IPS-11a (cell line): Measurements from ENCODE around the gene NFIX.

ENCODE experiments used
- H3K4me3 ChIP-seq: one replicate; pipeline ENCODE4 v1.5.1; 2013; ENCODE audit warnings: low read depth, low read length, control low read depth

Gene NFIX

DNA sequence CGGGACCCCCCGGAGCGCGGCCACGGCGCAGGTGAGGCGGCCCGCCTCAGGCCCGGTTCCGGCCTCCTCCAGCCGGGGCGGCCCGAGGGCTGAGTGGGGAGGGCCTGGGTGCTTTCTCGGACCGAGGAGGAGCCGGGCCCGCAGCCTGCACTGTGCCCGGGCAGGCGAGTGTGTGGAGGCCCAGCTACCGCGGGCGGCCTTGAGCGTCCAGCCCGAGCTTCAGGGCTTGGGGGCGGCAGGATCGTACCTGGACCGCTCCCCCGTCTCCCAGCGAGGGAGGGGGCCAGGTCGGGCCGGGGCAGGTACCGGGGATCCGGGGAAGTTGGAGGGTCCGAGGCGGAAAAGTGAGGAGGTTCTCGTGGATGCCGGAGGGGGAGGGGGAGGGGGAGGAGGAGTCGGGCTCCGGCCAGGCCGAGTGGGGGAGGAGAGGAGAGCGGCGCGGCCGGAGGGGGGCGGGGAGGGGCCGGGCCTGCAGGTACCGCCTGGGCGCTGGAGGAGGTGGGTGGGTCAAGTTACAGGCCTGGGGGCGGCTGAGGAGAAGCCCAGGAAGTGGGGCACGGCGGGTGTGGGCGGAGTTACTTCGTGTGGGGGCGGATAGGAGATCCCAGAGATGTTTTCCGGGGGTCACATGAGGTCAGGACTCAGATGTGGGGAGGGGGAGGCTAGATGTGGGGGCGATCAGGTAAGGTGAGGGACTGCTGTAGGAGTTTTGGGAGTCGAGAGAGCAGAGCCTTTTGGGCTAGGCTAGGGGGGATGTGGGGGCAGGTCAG is 123.3 kb downstream of the NFIX start:
- H3K4me3 ChIP-seq: peak overlapping the region; percentile 83

- peak overlapping the region; percentile 83 for H3K4me3 ChIP-seq
Observed at GRCh38 chr19:13119627-13120026, 124.4 kb downstream of the NFIX start.

- H3K4me3 ChIP-seq: no peak overlapping the region
Observed at GRCh38 chr19:13120031-13120430, 124.8 kb downstream of the NFIX start.

- no peak overlapping the region for H3K4me3 ChIP-seq
Observed at GRCh38 chr19:13120817-13121216, 125.5 kb downstream of the NFIX start.

DNA sequence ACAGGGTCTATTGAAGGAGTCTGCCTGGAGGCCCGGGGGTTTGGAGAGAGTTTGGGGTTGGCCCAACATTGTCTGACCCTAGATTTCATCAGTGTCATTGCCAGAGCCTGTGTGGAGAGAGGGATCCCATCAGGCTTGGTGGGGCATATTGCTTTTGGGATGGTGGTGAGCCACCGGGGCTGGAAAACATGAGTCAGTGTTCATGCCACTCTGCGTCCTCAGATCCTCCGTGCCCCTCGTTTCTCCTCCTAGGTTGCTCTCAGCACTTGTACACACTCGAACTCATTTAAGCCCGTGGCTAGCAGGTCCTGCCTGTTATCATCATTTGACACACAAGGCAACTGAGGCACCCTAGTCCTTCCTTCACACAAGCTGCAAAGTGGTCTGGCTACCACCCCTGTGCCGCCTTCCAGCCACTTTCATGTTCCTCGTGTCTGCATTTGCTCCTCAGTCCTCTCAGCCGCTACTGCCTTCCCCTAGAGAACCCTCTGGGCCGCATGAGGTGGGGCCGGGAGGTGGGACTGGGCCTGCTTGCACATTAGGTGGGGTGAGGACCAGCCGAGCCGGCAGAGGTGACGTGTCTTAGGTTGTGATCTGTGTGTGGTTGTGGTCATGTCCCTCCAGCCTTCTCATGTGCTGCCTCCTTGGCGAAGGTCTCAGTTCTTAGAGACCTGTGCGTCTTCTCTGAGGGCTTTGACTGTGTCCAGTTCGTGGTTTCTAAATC is 126.4 kb downstream of the NFIX start:
- H3K4me3 ChIP-seq: no peak overlapping the region

- no peak overlapping the region for H3K4me3 ChIP-seq
Observed at GRCh38 chr19:13122275-13122878, 127.1 kb downstream of the NFIX start.

- no peak overlapping the region for H3K4me3 ChIP-seq
Observed at GRCh38 chr19:13122980-13123957, 128.0 kb downstream of the NFIX start.

DNA sequence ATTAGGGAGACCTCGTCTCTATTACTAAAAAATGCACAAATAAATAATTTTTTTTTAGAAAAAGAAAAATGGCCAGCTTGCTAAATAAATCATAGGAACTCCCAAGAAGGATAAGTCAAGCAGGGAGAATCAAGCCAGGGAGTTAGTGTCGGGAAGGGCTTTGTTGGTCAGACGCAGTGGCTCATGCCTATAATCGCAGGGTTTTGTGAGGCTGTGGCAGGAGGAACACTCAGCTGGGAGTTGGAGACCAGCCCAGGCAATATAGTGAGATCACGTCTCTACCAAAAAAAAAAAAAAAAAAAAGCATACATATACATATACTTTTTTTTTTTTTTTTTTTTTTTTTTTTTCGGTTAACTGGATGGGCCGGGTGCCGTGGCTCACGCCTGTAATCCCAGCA is 131.8 kb downstream of the NFIX start:
- no peak overlapping the region for H3K4me3 ChIP-seq

GRCh38 chr19:13127811-13128575 is 132.7 kb downstream of the NFIX start:
- no peak overlapping the region for H3K4me3 ChIP-seq

DNA sequence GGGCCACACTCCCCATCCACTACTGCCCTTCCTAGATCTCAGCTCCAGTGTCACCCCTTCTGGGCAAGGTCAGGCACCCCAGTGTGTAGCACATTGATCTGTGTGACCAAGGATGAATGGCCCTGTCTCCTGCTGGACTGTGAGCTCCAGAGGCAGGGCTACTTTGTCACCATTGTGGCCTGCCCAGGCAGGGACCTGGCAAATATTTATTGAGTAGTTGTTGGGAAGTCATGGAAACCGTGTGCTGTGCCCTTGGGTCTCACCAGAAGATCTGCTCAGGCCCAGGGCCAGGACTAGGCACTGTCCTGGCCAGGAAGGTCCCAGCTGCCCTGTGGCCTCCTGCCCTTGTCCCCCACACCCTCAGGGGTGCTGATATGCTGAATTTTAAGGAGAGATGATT is 133.3 kb downstream of the NFIX start:
- no peak overlapping the region for H3K4me3 ChIP-seq

DNA sequence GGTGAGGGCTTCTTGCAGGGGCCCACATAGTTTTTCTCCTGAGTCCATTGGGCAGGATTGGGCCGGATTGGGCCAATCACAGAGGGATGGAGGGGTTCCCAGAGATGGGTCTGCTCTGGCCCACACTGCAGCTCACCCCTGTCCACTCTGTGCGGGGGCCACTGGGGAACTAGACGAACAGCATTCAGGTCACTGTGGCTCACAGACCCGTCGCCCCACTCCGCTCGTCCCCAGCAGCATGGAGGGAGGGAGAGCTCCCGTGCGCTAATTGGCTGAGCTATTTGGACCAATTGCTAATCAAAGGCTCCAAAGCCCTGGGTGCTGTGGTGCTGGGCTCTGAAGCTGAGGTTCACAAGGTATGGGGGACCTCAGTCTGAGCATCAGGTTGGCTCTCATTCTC is 134.1 kb downstream of the NFIX start:
- H3K4me3 ChIP-seq: no peak overlapping the region

- no peak overlapping the region for H3K4me3 ChIP-seq
Observed at GRCh38 chr19:13130886-13131490, 135.7 kb downstream of the NFIX start.

DNA sequence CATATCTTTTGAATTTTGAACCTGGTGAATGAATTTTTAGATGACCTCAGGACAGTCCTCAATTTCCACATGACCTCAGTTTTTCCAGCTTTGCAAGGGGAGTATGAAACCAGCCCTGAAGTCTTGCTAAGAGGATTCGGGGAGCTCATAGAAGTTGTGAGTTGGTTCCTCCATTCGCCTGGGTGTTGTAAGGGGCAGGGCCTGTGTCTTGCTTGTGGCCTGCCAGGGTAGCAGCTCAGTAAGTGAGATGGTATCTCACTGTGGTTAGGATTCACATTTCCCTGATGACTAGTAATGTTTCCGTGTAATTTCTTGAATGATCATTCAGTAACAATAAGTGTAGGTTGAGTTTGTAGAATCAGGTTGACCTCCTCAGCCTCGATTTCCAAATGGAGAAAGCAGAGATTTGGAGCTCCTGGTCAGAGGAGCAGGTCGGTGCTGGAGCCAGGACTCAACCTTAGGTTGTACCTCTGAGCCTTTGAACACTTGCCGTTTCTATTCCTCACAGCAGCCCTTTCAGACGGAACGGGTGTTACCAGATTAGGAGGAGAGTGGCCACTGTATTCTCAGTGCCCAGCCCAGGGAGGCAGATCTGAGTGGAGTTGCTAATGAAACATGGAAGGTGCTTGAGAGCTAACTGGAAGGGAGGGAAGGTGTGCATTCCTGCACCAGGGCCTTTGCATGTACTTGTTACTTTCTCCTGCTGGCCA is 137.4 kb downstream of the NFIX start:
- H3K4me3 ChIP-seq: no peak overlapping the region

DNA sequence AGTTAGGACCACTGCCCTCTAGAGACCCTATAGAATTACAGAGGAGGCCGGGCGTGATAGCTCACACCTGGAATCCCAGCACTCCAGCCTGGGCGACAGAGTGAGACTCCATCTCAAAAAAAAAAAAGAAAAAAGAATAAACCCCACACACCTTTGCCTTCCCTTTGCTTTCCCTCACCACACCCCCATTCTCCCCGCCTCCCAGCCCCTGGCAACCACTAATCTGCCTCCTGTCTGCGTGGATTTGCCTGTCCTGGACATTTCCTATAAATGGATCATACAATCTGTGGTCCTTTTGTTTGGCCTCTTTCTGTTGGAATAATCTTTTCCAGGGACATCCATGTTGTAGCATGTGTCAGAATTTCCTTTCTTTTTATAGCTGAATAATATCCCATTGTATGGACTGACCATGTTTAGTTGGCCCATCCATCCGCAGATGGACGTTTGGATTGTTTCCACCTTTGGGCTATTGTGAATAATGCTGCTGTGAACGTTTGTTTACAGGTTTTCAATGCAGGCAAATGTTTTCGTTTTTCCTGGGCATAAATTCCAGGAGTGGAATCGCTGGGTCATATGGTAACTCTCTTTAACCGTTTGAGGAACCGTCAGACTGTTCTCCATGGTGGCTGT is 138.1 kb downstream of the NFIX start:
- no peak overlapping the region for H3K4me3 ChIP-seq

- no peak overlapping the region for H3K4me3 ChIP-seq
Observed at GRCh38 chr19:13134626-13135025, 139.4 kb downstream of the NFIX start.

- H3K4me3 ChIP-seq: no peak overlapping the region
Observed at GRCh38 chr19:13135068-13136062, 140.1 kb downstream of the NFIX start.

DNA sequence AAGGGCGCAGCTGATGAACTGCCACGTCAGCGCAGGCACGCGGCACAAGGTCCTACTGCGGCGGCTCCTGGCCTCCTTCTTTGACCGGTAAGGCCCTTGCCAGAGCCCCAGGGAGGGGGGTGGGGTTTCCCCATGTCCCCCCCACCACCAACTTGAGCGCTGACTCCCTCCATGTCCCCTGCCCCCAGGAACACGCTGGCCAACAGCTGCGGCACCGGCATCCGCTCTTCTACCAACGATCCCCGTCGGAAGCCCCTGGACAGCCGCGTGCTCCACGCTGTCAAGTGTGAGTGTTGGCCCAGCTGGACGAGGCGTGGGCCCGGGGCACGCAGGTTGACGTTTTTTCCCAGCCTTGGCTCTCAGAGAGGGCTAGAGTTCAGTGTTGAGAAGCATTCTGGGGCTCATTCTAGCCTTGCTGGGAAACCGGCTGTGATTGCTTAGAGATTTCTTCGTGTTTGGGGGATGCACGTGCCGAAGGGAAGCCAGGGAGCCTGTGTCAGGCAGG is 142.1 kb downstream of the NFIX start:
- no peak overlapping the region for H3K4me3 ChIP-seq
